Measurements from ENCODE around the gene MX2. TPM values are rescaled to one million over a fixed set of nuclear protein-coding genes. Genes with fewer than 3 reads are reported as not detected.

Gene MX2, protein sequence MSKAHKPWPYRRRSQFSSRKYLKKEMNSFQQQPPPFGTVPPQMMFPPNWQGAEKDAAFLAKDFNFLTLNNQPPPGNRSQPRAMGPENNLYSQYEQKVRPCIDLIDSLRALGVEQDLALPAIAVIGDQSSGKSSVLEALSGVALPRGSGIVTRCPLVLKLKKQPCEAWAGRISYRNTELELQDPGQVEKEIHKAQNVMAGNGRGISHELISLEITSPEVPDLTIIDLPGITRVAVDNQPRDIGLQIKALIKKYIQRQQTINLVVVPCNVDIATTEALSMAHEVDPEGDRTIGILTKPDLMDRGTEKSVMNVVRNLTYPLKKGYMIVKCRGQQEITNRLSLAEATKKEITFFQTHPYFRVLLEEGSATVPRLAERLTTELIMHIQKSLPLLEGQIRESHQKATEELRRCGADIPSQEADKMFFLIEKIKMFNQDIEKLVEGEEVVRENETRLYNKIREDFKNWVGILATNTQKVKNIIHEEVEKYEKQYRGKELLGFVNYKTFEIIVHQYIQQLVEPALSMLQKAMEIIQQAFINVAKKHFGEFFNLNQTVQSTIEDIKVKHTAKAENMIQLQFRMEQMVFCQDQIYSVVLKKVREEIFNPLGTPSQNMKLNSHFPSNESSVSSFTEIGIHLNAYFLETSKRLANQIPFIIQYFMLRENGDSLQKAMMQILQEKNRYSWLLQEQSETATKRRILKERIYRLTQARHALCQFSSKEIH
- 6.3 and 9.9 TPM in 2 replicates for total RNA-seq

DNA sequence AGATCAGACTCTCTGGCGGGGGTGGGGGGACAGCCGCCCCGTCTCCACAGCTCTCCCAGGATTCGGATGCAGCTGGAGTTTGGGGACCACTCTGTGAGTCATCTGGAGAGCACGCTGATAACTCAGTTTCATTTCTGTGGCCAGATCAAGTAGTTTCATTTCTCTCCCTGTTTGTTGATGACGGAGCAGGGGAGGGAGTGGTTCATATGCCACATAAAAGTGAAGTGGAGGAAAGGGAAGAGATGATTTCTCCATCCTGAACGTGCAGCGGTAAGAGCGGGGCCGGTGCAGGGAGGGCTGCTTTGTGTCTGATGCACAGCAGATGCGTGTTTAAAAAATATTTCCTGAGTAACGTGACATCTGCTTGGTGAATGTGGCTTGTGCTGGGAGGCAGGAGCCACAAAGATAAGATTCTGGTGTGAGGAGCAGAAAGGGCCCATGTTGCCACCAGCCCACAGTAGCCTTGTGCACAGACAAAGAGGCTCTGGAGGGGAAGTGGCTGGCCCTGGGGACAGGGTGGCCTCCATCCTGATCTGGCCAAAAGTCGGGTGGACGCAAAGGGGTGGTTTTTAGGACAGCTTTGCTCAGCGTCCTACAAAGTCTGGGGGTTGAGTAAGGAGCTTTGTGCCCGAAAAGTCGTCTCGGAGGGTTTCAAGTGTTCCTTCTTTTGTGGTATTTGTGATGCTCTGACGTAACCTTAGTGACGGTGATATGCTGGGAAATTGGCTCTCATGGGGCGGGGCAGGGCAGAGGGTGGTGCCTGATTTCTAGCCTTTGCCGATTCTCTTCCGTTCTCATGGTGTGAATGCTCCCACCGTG, at the start of gene MX2:
Gene MX2, plus strand, starts transcription at position 242 of the 819 bp plus-strand sequence. CDS start 14,880 bp downstream, outside the sequence.

DNA sequence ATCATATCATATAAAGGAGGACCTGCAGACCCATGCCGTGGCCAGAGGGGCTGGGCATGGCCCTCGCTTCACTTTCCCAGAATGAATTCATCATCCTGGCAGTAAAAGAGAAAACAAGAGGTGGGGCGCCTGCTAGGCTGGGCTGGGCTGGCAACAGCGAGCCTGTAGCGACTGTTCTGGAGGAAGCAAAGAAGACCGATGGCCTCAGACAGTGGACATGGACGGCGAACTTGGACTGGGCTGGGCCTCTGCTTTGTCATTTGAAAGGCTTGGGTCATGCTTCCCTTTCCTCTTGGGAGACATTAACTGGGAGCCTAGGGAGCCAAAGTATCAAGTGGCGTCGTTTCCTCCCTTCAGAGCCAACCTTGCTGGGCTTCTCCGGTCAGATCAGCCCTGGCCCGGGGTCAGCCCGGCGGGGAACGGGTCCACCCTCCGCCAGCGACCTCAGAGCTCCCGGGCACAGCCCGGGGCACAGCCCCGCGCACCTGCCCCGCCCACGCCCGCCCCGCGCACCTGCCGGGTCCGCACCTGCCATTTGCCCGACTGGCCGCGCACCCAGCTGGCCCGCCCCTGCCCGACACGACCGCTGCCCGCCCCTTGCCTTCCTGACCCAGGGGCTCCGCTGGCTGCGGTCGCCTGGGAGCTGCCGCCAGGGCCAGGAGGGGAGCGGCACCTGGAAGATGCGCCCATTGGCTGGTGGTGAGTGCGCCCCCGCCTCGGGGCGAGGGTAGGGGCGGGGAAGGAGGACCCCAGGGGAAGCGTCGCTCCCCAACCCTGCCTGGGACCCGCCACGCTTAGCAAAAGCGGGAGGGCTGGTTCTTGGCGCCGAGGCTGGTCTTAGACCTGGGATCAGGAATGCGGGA, 45.4 kb upstream of the MX2 start, which contains the start of gene FAM3B:
Gene FAM3B, plus strand, starts transcription at position 602 of the 863 bp plus-strand sequence. Its CDS starts 79 bp downstream, at position 681.

DNA sequence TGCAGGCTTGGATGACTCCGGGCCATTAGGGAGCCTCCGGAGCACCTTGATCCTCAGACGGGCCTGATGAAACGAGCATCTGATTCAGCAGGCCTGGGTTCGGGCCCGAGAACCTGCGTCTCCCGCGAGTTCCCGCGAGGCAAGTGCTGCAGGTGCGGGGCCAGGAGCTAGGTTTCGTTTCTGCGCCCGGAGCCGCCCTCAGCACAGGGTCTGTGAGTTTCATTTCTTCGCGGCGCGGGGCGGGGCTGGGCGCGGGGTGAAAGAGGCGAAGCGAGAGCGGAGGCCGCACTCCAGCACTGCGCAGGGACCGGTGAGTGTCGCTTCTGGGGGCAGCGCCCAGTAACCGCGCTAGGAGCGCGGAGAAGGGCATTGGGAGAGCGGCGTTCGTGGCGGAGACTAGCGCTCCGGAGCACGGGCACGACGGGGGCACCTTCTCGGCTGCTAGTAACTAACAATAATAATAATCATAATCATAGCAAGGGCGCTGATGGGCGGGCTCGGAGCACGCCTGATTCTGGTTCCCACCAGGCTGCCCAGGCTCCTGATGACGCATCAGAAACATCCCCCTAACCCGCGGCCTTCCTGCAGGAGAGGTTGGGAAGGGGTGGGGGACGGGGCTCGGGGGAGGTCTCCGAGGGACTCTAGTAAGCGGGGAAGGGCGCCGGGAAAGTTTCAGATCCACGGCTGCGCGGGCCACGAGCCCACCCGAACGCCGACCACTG, 64.3 kb downstream of the MX2 start, which contains the start of gene MX1:
Gene MX1, plus strand, starts transcription at position 286 of the 722 bp plus-strand sequence. CDS start 5,832 bp downstream, outside the sequence.

Other genes with a start within 250 kb of the MX2 start
- gene BACE2, start 193.9 kb upstream of the MX2 start, total RNA-seq, result 61.5 and 72.1 TPM in 2 replicates
- not detected in 2 replicates for gene FAM3B, start 45.2 kb upstream of the MX2 start, total RNA-seq
- gene MX1, start 64.2 kb downstream of the MX2 start, total RNA-seq, result 4.5 and 6.6 TPM in 2 replicates
- gene TMPRSS2, start 146.1 kb downstream of the MX2 start, total RNA-seq, result not detected in 2 replicates